LHCN-M2 (cell line): ENCODE measurements around the gene STPG1. TPM values are rescaled to one million over a fixed set of nuclear protein-coding genes. Genes with fewer than 3 reads are reported as not detected.

ENCODE experiments used
- DNase-seq: peaks from one replicate; pipeline ENCODE4 v3.0.0-alpha.2; 2012; ENCODE audit warnings: low read depth
- total RNA-seq: library from RNA; depleted of rRNA; stranded (reverse); fragments of >200 nt; gene quantifications from 2 replicates; pipeline ENCODE4 v1.2.3, GENCODE V29; 2014

STPG1 gene
- total RNA-seq, 1 experiment from 2014 or later, result 4.9 TPM

GRCh38 chr1:24392982-24393650 is 20.5 kb downstream of the STPG1 start:
- DNase-seq, result no peak

- no peak for DNase-seq
These were observed 21.0 kb downstream of the STPG1 start for GRCh38 chr1:24392604-24392946.

GRCh38 chr1:24391882-24392603 is 21.5 kb downstream of the STPG1 start:
- DNase-seq, result no peak

- peak; percentile 72 for DNase-seq
These were observed 22.4 kb downstream of the STPG1 start for GRCh38 chr1:24390924-24391782.

- DNase-seq, result no peak
These were observed 24.3 kb downstream of the STPG1 start for GRCh38 chr1:24389231-24389678.

- no peak for DNase-seq
These were observed 25.2 kb downstream of the STPG1 start for GRCh38 chr1:24388331-24388885.

GRCh38 chr1:24387636-24388175 is 25.9 kb downstream of the STPG1 start:
- no peak for DNase-seq

GRCh38 chr1:24386931-24387330 is 26.7 kb downstream of the STPG1 start:
- no peak for DNase-seq

GRCh38 chr1:24386241-24386640 is 27.3 kb downstream of the STPG1 start:
- no peak for DNase-seq

- no peak for DNase-seq
These were observed 28.2 kb downstream of the STPG1 start for GRCh38 chr1:24385160-24385940.

GRCh38 chr1:24384251-24385090 is 29.1 kb downstream of the STPG1 start:
- no peak for DNase-seq

GRCh38 chr1:24383381-24383940 is 30.1 kb downstream of the STPG1 start:
- no peak for DNase-seq

GRCh38 chr1:24382165-24382577 is 31.4 kb downstream of the STPG1 start:
- no peak for DNase-seq

- no peak for DNase-seq
These were observed 32.3 kb downstream of the STPG1 start for GRCh38 chr1:24381256-24381655.

- no peak for DNase-seq
These were observed 33.1 kb downstream of the STPG1 start for GRCh38 chr1:24380508-24380907.

- DNase-seq, result no peak
These were observed 33.8 kb downstream of the STPG1 start for GRCh38 chr1:24379733-24380315.

GRCh38 chr1:24374891-24375786 is 38.4 kb downstream of the STPG1 start:
- DNase-seq, result no peak

- DNase-seq, result no peak
These were observed 39.9 kb downstream of the STPG1 start for GRCh38 chr1:24373710-24374109.
